ENCODE data around the gene DNAI4.
"Not testable (repeated sequence)": the region's sequence is repeated elsewhere in the genome, so short reads cannot be mapped to it uniquely, and the experiment has no call there.

Gene DNAI4

DNA sequence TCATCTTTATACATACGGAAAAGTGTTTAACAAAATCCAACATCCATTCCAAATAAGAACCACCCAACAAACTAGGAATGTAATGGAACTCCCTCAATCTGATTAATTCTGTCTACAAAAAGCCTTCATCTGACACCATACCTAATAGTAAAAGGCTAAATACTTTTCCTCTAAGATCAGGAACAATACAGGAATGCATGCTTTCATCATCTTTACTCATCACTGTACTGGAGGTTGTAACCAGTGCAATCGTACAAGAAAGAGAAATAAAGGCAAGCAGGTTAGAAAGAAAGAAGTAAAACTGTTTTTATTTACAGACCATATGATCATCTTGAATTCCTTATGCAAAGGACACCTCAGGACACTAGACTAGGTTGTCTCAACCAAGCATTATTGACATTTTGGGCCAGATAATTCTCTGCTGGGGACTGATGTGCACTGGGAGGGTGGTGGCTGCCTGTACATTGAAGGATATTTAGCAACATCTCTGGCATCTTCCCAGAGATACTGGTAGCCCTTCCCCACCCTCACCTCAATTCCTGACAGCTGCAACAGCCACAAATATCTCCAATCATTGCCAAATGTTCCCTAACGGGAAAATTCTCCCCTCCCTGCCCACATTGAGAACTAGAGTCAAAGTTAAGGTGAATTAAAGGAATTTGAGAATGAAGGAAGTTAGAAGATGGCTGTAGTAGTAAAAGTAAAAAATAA lies 93.0 kb downstream of the DNAI4 start:
- no peak for DNase-seq

DNA sequence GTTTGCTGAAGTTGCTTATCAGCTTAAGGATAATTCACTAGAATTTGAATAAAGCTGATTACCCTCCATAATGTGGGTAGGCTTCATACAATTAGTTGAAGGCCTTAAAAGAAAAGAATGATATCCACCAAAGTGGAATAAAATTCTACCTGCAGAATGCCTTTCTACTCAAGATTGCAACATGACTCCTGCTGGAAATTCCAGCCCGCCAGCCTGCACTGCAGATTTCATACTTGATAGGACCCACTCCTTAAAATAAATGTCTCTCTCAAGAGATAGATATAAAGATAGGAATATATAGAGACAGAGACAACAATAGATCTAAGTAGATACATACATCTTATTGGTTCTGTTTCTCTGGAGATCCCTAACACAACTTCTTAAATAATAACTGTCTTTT lies 99.9 kb downstream of the DNAI4 start:
- DNase-seq, result no peak

DNA sequence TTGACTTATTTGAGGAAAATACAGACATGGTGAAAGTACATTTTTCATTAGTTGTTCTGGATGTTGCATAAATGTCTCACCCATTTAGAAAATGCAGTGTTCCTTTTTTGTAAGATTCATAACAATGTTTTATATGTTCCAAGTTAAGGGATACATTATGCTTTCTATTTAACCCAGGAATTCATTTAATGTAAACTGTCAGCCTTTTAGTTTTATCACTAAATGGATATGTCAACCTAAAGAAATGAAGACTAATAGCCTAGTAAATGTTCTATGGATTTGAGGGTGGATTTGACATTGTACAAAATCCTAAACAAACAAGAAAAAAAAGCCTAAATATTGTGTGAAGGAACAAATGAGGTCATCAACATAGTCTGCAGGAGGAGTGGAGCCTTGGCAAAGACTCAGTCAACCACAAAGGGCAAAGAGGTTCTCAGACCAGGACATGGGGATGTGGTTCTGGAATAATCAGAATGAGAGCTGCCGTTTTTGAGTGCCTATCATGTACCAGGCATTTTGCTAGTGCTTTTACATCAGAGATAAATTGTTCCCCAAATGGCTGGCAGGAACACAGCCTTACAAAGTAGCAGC lies 114.8 kb downstream of the DNAI4 start:
- no peak for DNase-seq

- DNase-seq, result no peak
Observed at GRCh38 chr1:66809245-66809644, 115.4 kb downstream of the DNAI4 start.

- DNase-seq, result not testable (repeated sequence)
Observed at GRCh38 chr1:66795839-66796238, 128.8 kb downstream of the DNAI4 start.

- no peak for DNase-seq
Observed at GRCh38 chr1:66791621-66792610, 132.7 kb downstream of the DNAI4 start.

DNA sequence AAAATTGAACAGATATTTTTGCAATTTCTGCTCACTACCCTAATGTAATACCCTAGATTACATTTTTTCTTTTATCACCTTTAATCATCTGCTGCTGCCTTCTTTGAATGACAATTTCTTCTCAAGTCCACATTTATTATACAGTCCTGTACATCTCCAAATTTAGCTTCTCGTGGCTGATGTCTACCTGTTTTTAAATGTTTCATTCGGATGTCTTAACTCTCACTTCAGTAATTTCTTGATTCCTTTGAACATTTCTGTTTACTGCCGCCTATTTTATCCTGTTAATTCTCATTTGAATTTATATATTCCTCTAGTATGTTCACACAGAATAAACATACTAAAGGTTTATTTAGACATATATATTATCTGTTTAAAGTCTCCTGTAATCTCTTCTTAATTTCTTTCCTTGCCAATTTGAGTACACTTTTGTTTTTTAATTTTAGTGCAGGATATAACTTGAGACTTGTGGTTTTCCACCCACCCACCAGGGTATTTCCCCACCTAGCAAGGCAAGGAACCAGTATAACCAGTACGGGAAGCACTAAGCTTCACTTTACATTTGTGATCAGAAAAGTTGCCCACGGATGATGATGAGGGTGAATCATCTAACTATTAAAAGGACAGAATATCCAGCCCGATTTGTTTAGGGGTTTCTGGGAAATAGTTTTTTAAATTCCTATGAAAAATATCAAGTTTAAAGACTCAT lies 136.3 kb downstream of the DNAI4 start:
- DNase-seq, result no peak

DNA sequence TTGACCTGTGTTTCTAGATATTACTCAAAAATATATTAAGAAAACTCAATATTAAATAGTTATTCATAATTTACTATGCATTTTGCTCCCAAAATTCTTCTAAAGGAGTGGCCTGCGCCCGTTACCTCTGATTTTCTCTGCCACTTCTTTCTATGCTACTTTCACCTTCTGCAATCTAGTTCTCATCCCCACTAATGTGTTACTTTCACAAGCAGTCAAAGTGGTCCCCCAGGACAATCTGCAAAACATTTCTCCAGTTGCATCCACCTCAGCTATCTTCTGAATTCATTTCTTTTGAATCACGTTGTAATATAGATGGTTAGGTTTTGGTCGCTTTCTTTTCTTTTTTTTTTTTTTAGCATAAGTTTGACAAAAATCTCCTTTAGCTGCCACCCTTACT lies 137.0 kb downstream of the DNAI4 start:
- DNase-seq, result no peak

DNA sequence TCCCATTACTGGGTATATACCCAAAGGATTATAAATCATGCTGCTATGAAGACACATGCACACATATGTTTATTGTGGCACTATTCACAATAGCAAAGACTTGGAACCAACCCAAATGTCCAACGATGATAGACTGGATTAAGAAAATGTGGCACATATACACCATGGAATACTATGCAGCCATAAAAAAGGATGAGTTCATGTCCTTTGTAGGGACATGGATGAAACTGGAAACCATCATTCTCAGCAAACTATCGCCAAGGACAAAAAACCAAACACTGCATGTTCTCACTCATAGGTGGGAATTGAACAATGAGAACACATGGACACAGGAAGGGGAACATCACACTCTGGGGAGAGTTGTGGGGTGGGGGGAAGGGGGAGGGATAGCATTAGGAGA lies 138.9 kb downstream of the DNAI4 start:
- DNase-seq, result not testable (repeated sequence)

GRCh38 chr1:66779475-66780078 lies 145.1 kb downstream of the DNAI4 start:
- no peak for DNase-seq

- DNase-seq, result no peak
Observed at GRCh38 chr1:66778969-66779368, 145.7 kb downstream of the DNAI4 start.

DNA sequence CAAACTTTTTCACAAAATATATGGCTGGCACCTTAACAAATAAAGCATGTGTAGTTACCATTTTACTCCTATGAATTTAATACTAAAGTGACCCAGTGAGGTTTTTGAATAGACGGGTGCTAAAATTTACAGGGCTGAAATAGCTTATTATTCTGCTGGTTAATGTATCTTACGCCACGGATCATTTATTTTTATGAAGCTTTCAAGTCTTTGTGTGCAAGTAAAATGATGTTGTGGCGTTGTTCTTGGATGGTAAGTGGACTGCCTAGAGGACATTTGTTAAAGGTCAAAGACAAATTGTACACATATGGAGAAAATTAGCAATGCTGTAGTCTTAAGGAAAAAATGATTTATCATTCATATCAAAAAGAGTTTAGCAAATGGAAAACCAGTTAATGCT lies 146.4 kb downstream of the DNAI4 start:
- peak; percentile 77 for DNase-seq

- DNase-seq, result peak; percentile 74
Observed at GRCh38 chr1:66777831-66778230, 146.8 kb downstream of the DNAI4 start.

- no peak for DNase-seq
Observed at GRCh38 chr1:66775646-66776045, 149.0 kb downstream of the DNAI4 start.

GRCh38 chr1:66774438-66774837 lies 150.2 kb downstream of the DNAI4 start:
- DNase-seq, result no peak

GRCh38 chr1:66773227-66773626 lies 151.4 kb downstream of the DNAI4 start:
- no peak for DNase-seq

GRCh38 chr1:66770694-66771093 lies 154.0 kb downstream of the DNAI4 start:
- no peak for DNase-seq

DNA sequence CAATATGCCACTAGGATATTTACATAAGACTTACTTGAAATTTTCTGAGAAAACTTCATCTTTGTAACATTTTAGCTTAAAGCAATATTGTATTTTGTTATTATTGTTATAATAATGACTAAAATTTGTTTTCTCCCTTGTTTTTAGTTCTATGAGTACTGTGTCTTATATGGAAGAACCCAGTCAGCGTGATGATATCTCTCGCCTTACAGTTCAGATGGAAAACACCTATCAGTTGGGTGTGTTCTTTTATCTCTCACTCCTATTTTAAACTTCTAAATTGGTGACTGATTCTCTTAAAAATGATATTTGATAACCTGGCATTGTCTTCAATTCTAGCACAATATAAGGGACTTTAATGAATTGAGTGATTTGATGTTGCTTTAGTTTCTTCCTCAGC lies 154.4 kb downstream of the DNAI4 start:
- DNase-seq, result no peak

GRCh38 chr1:66769512-66770229 lies 155.0 kb downstream of the DNAI4 start:
- no peak for DNase-seq

GRCh38 chr1:66768965-66769364 lies 155.7 kb downstream of the DNAI4 start:
- DNase-seq, result no peak

- DNase-seq, result no peak
Observed at GRCh38 chr1:66767626-66768025, 157.0 kb downstream of the DNAI4 start.

Measured in NCI-H2081 treated with DMSO at 0.1 percent for 48 hours (cell line).